ENCODE results near the gene ARHGAP28.
"Not testable (repeated sequence)": the region's sequence is repeated elsewhere in the genome, so short reads cannot be mapped to it uniquely, and the experiment has no call there.

Gene ARHGAP28

DNA sequence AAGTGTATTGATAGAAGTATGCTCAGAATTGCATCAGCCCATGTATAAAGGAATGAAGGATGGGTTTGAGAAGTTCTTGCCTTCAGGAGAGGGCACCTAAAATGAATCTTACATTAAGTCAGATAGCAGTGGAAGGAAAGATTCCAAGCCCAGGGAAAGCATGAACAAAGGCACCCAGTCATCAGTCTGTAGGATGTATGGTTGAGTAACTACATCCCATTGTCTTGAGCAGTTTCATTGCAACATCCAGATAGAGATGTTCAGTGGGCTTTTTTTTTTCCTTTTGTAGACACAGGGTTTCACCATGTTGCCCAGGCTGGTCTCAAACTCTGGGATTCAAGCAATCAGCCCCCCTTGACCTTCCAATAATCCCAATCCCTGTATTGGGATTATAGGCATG is 80.7 kb downstream of the ARHGAP28 start:
- DNase-seq (ENCODE audit: extremely low read depth, low read depth), result no peak
- H3K4me3 ChIP-seq (replicated peaks; ENCODE audit: low read depth, low read length), result no peak overlapping the region
- TF ChIP-seq, protein P1, sequence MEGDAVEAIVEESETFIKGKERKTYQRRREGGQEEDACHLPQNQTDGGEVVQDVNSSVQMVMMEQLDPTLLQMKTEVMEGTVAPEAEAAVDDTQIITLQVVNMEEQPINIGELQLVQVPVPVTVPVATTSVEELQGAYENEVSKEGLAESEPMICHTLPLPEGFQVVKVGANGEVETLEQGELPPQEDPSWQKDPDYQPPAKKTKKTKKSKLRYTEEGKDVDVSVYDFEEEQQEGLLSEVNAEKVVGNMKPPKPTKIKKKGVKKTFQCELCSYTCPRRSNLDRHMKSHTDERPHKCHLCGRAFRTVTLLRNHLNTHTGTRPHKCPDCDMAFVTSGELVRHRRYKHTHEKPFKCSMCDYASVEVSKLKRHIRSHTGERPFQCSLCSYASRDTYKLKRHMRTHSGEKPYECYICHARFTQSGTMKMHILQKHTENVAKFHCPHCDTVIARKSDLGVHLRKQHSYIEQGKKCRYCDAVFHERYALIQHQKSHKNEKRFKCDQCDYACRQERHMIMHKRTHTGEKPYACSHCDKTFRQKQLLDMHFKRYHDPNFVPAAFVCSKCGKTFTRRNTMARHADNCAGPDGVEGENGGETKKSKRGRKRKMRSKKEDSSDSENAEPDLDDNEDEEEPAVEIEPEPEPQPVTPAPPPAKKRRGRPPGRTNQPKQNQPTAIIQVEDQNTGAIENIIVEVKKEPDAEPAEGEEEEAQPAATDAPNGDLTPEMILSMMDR (IDR thresholded peaks at IDR 0.05; ENCODE audit: low read depth, low read length, missing control alignments), result no peak

DNA sequence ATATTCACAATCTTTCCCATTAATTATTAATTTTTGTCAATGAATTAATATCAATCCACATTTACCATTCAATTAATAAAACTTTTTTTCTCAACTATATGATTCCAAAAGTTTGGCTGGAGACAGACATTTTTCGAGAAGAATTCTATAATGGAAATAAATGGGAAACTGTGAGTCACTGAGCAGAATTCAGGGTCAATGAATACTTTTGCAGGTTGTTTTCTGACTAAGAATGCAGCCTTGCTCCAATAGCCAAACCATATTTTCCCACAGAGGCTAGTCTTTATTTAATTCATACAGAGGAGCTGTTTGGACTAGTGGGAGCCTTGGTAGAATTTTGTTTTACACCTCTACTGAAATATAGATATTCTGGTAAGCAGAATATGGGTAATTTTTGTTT is 82.3 kb downstream of the ARHGAP28 start:
- TF ChIP-seq, protein P1 (IDR thresholded peaks at IDR 0.05; ENCODE audit: low read depth, low read length, missing control alignments), result no peak
- no peak overlapping the region for H3K4me3 ChIP-seq (replicated peaks; ENCODE audit: low read depth, low read length)

GRCh38 chr18:6814882-6815425 is 85.4 kb downstream of the ARHGAP28 start:
- DNase-seq (ENCODE audit: extremely low read depth, low read depth), result no peak
- no peak overlapping the region for H3K4me3 ChIP-seq (replicated peaks; ENCODE audit: low read depth, low read length)
- TF ChIP-seq, protein P1 (IDR thresholded peaks at IDR 0.05; ENCODE audit: low read depth, low read length, missing control alignments), result no peak

More for the DNA sequence above, 82.3 kb downstream of the ARHGAP28 start:
- DNase-seq (ENCODE audit: extremely low read depth, low read depth), result no peak

- H3K4me3 ChIP-seq (replicated peaks; ENCODE audit: low read depth, low read length), result no peak overlapping the region
- DNase-seq (ENCODE audit: extremely low read depth, low read depth), result no peak
- TF ChIP-seq, protein P1 (IDR thresholded peaks at IDR 0.05; ENCODE audit: low read depth, low read length, missing control alignments), result no peak
These were observed 86.6 kb downstream of the ARHGAP28 start for GRCh38 chr18:6816154-6816553.

DNA sequence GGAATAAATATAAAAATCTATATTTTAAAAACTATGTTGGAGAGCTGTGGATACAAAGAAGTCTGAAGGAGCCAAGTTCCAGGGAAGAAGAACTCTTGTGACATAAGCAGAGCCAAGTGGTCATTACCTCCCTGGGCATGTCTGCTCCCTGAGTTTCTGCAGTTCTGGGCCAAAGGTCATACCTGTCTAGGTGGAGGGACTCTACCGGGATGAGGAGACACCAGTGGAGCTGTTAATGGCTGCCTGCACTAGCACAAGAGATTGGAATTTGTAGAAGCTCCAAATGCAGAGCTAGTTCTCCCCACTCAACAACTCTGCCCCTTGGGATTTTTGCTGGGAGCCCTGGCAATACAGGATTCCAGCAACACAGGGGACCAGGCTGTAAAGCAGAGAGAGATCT is 89.8 kb downstream of the ARHGAP28 start:
- no peak overlapping the region for H3K4me3 ChIP-seq (replicated peaks; ENCODE audit: low read depth, low read length)
- TF ChIP-seq, protein P1 (IDR thresholded peaks at IDR 0.05; ENCODE audit: low read depth, low read length, missing control alignments), result no peak
- no peak for DNase-seq (ENCODE audit: extremely low read depth, low read depth)

DNA sequence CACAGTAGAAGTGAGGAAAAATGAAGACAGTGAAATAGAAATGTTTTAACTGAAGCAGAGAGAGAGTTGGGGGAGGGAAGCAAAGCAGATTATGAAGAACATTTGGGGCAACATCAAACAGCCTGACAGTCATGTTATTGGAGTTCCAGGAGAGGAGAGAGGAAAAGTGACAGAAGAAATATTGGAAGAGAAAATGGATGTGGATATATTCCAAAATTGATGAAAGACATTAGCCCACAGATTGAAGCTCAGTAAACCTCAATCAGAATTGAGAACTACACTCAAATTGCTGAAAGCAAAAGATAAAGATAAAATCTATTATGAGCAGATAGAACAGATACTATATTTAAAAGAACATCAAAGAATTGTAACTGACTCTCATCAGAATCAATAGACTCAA is 90.8 kb downstream of the ARHGAP28 start:
- DNase-seq (ENCODE audit: extremely low read depth, low read depth), result no peak
- TF ChIP-seq, protein P1 (IDR thresholded peaks at IDR 0.05; ENCODE audit: low read depth, low read length, missing control alignments), result no peak
- H3K4me3 ChIP-seq (replicated peaks; ENCODE audit: low read depth, low read length), result no peak overlapping the region

DNA sequence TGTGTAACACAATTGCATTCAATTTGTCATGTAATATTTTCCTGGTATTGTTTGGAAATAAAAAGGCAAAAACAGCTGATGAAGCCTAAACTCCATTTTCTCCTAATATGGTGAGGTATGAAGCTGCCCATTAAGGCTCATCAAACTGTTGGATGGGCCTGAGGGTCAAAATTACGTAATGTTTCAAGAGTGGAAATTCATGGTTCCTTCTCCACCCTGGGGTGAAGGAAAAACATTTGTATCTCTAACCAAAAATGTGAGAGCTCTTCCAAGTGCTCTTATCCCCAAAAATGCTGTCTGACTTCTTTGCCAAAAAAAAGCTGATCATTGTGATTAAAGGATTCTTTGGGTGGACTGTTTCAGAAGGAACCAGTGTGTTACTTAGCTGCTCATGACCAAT is 91.8 kb downstream of the ARHGAP28 start:
- DNase-seq (ENCODE audit: extremely low read depth, low read depth), result no peak
- TF ChIP-seq, protein P1 (IDR thresholded peaks at IDR 0.05; ENCODE audit: low read depth, low read length, missing control alignments), result no peak
- H3K4me3 ChIP-seq (replicated peaks; ENCODE audit: low read depth, low read length), result no peak overlapping the region

DNA sequence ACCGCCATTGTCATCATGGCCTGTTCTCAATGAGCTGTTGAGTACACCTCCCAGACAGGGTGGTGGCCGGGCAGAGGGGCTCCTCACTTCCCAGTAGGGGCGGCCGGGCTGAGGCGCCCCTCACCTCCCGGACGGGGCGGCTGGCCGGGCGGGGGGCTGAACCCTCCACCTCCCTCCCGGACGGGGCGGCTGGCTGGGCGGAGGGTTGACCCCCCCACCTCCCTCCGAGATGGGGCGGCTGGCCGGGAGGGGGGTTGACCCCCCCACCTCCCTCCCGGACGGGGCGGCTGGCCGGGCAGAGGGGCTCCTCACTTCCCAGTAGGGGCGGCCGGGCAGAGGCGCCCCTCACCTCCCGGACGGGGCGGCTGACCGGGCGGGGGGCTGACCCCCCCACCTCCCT is 97.6 kb downstream of the ARHGAP28 start:
- H3K4me3 ChIP-seq (replicated peaks; ENCODE audit: low read depth, low read length); DNase-seq (ENCODE audit: extremely low read depth, low read depth): not testable (repeated sequence)

DNA sequence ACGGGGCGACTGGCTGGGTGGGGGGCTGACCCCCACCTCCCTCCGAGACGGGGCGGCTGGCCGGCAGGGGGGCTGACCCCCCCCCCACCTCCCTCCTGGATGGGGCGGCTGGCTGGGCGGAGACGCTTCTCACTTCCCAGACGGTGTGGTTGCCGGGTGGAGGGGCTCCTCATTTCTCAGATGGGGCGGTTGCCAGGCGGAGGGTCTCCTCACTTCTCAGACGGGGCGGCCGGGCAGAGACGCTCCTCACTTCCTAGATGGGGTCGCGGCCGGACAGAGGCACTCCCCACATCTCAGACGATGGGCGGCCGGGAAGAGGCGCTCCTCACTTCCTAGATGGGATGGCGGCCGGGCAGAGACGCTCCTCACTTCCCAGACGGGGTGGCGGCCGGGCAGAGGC is 98.0 kb downstream of the ARHGAP28 start:
- not testable (repeated sequence) for DNase-seq (ENCODE audit: extremely low read depth, low read depth); H3K4me3 ChIP-seq (replicated peaks; ENCODE audit: low read depth, low read length)
